Endodermal cell (in vitro differentiated cells): ENCODE results near the gene LHFPL2. TPM values are rescaled to one million over a fixed set of nuclear protein-coding genes. Genes with fewer than 3 reads are reported as not detected.

Source experiments
- DNase-seq: peaks from one replicate; pipeline ENCODE4 v3.0.0-alpha.2; 2017
- H3K27ac ChIP-seq: 2 replicates; pipeline ENCODE4 v1.5.1; 2013; ENCODE audit warnings: mild to moderate bottlenecking, low read depth, low read length, moderate library complexity
- H3K27me3 ChIP-seq: 2 replicates; pipeline ENCODE4 v1.6.1; 2013; ENCODE audit warnings: mild to moderate bottlenecking, low read length, moderate library complexity; ENCODE audit not compliant: insufficient read depth, control insufficient read depth, poor library complexity, severe bottlenecking
- H3K36me3 ChIP-seq: 2 replicates; pipeline ENCODE4 v1.7.0; 2013; ENCODE audit warnings: mild to moderate bottlenecking, low read length, moderate library complexity; ENCODE audit not compliant: control insufficient read depth, insufficient read depth
- H3K4me1 ChIP-seq: one replicate; pipeline ENCODE4 v1.7.0; 2013; ENCODE audit warnings: low read length; ENCODE audit not compliant: control insufficient read depth, insufficient read depth
- H3K4me3 ChIP-seq: 2 replicates; pipeline ENCODE4 v1.5.1; 2013; ENCODE audit warnings: mild to moderate bottlenecking, low read length, moderate library complexity
- H3K9ac ChIP-seq: 2 replicates; pipeline ENCODE4 v1.6.1; 2013; ENCODE audit warnings: mild to moderate bottlenecking, low read length, moderate library complexity; ENCODE audit not compliant: poor library complexity, severe bottlenecking; ENCODE audit errors: extremely low read depth
- H3K9me3 ChIP-seq: 2 replicates; pipeline ENCODE4 v1.6.1; 2013; ENCODE audit warnings: mild to moderate bottlenecking, low read length, moderate library complexity; ENCODE audit not compliant: control insufficient read depth
- H3K27ac Mint-ChIP-seq: 2 replicates; pipeline ENCODE4 v1.8.0; 2020; ENCODE audit warnings: mixed read lengths
- H3K27me3 Mint-ChIP-seq: 2 replicates; pipeline ENCODE4 v1.8.0; 2021; ENCODE audit warnings: mild to moderate bottlenecking, mixed read lengths; ENCODE audit not compliant: insufficient read depth
- H3K36me3 Mint-ChIP-seq: 2 replicates; pipeline ENCODE4 v1.8.0; 2020; ENCODE audit warnings: low read depth, mixed read lengths
- H3K4me1 Mint-ChIP-seq: 2 replicates; pipeline ENCODE4 v1.8.0; 2020; ENCODE audit warnings: mixed read lengths
- H3K4me3 Mint-ChIP-seq: 2 replicates; pipeline ENCODE4 v1.8.0; 2020; ENCODE audit warnings: mild to moderate bottlenecking, moderate library complexity, mixed read lengths
- H3K9me3 Mint-ChIP-seq: 2 replicates; pipeline ENCODE4 v1.8.0; 2020; ENCODE audit warnings: mild to moderate bottlenecking, mixed read lengths
- CTCF ChIP-seq: fragments of 200-600 bp; sonication (generic); conservative IDR thresholded peaks from 2 replicates; pipeline ENCODE4 v1.5.0; 2021; ENCODE audit warnings: antibody characterized with exemption, mild to moderate bottlenecking
- WGBS, 2 experiments: methylation state at CpG; one replicate each; pipeline versions ENCODE4 v1.1.5 to v1.1.7; 2013; ENCODE audit warnings: missing lambda C conversion rate in 2 of 2, mixed read lengths in 1 of 2; ENCODE audit not compliant: insufficient coverage in 1 of 2, insufficient read length in 1 of 2; 5-methylcytosine and 5-hydroxymethylcytosine counted together
- total RNA-seq, 2 donors: library from RNA; stranded (reverse); fragmentation: NEBNext Ultra II Directional in 1 of 2; extraction: Animal tissue kit (Norgen Biotek cat#: 25700) in 1 of 2; gene quantifications; 2 replicates in 1 of 2; 3 replicates in 1 of 2; pipeline ENCODE4 v1.2.1, GENCODE V29; 2021

Gene LHFPL2
- total RNA-seq, 2 donors from 2014 or later, result 136 to 238 TPM

- no peak overlapping the region for H3K27ac ChIP-seq
- H3K9me3 ChIP-seq, result no peaks in the 10 kb centered on the region
- no peaks in the 10 kb centered on the region for H3K4me1 ChIP-seq
- no peak for DNase-seq
- Mint-ChIP-seq H3K27ac (no peak overlapping the region), H3K4me1 (peaks cover 42% of the 10 kb centered on the region), H3K36me3 (peaks cover 55% of the 10 kb centered on the region), H3K9me3 (no peaks in the 10 kb centered on the region), H3K4me3 (no peak overlapping the region), H3K27me3 (no peaks in the 10 kb centered on the region)
- no peak overlapping the region for H3K4me3 ChIP-seq
- H3K27me3 ChIP-seq, result no peaks in the 10 kb centered on the region
- H3K36me3 ChIP-seq, result peaks cover 88% of the 10 kb centered on the region
- no peak for TF ChIP-seq CTCF
- no peak overlapping the region for H3K9ac ChIP-seq
- 94% methylated on average over 5 to 7 of the region's 7 CpGs for WGBS, 2 experiments
Measured at GRCh38 chr5:78594610-78595457, 53.7 kb downstream of the LHFPL2 start.

- peaks cover 40% of the 10 kb centered on the region for H3K4me1 Mint-ChIP-seq
Measured at GRCh38 chr5:78594021-78594420, 54.6 kb downstream of the LHFPL2 start.

GRCh38 chr5:78593465-78593864, 55.1 kb downstream of the LHFPL2 start:
- peaks cover 35% of the 10 kb centered on the region for H3K4me1 Mint-ChIP-seq
- H3K4me3 Mint-ChIP-seq, result no peak overlapping the region
- 92 to 100% methylated on average over 1 to 2 of the region's 2 CpGs for WGBS, 2 experiments

More at GRCh38 chr5:78594021-78594420, 54.6 kb downstream of the LHFPL2 start:
- peaks cover under 1% of the 10 kb centered on the region for H3K9me3 ChIP-seq
- H3K27ac ChIP-seq, result no peak overlapping the region
- no peaks in the 10 kb centered on the region for H3K9me3 Mint-ChIP-seq
- H3K36me3 Mint-ChIP-seq, result peaks cover 57% of the 10 kb centered on the region
- H3K27ac Mint-ChIP-seq, result no peak overlapping the region
- DNase-seq, result no peak
- H3K9ac ChIP-seq, result no peak overlapping the region
- H3K4me3 ChIP-seq, result no peak overlapping the region
- WGBS, 2 experiments, result 84% methylated on average over 2 of the region's 3 CpGs; no CpG with 5 or more reads in 1 of the 2 experiments
- no peaks in the 10 kb centered on the region for H3K27me3 Mint-ChIP-seq
- H3K4me1 ChIP-seq, result no peaks in the 10 kb centered on the region
- H3K36me3 ChIP-seq, result peaks cover 88% of the 10 kb centered on the region
- H3K4me3 Mint-ChIP-seq, result no peak overlapping the region
- no peaks in the 10 kb centered on the region for H3K27me3 ChIP-seq
- no peak for TF ChIP-seq CTCF

More at GRCh38 chr5:78593465-78593864, 55.1 kb downstream of the LHFPL2 start:
- Histone ChIP-seq H3K9ac (no peak overlapping the region), H3K36me3 (peaks cover 89% of the 10 kb centered on the region), H3K27ac (no peak overlapping the region), H3K9me3 (peaks cover 7% of the 10 kb centered on the region), H3K4me1 (no peaks in the 10 kb centered on the region), H3K27me3 (no peaks in the 10 kb centered on the region), H3K4me3 (no peak overlapping the region)
- Mint-ChIP-seq H3K27me3 (no peaks in the 10 kb centered on the region), H3K27ac (peak overlapping the region; percentile 13), H3K36me3 (peaks cover 59% of the 10 kb centered on the region), H3K9me3 (no peaks in the 10 kb centered on the region)
- no peak for TF ChIP-seq CTCF
- DNase-seq, result no peak
